Measurements from ENCODE around the gene CYFIP1. TPM values are rescaled to one million over a fixed set of nuclear protein-coding genes. Genes with fewer than 3 reads are reported as not detected.
A peak's percentile ranks its signal among the peaks of the same experiment; 100 is the strongest.
"Not testable (repeated sequence)": the region's sequence is repeated elsewhere in the genome, so short reads cannot be mapped to it uniquely, and the experiment has no call there.

Gene CYFIP1
- total RNA-seq = 59.5 and 61.4 TPM in 2 replicates

DNA sequence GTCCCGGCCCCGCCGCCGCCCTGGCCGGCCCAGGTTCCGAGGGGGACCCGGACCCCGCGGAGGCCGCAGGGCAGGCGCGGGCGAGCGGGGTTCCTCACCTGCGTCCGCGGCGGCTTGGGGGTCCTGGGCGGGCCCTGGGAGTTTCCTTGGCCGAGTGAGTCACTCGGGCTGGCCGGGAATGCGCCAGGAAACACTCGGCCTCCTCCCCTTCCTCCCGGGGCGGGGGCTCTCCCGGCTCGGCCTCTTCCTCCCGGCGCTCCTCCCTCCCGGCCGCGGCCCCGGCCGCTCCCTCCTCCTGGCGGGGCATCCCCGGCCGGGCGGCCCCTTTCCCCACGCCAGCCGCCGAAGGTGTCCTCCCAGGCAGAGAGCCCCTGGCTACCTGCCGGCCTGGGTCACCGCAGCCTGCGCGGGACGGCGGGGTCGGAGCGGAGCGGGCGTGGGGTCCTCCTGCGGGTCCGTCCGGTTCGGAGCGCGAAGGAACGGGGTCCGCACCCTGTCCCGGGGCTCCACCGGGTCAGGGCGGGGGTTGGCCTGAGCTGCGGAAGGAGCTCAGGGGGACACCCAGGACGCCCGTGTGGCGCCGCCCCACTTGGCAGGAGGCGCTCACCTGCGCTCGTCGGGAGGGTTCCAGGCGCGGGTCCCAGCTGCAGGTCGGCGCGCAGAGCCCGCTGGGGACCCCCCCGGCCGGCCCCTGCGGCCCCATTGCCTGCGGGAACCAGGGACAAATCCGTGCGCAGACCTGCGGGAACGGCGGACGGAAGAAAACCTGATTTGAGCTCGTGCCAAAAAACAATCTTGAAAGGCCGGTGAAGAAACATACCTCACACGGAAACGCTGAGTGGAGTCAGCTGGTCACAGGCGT lies at the start of gene CYFIP1:
Gene CYFIP1 (minus strand): TSS at position 180 of the 862 bp plus-strand sequence. CDS start 33,083 bp downstream, outside the sequence.
- Histone ChIP-seq H3K36me3 (ENCODE audit: control insufficient read depth, insufficient read depth, low read length) (no peaks in the 10 kb centered on the region), H3K4me3 (ENCODE audit: low read depth, low read length) (peak within 1 kb of the TSS; percentile 96), H3K27me3 (ENCODE audit: control insufficient read depth, insufficient read depth, low read length) (no peaks in the 10 kb centered on the region)
- TF ChIP-seq, protein P1, sequence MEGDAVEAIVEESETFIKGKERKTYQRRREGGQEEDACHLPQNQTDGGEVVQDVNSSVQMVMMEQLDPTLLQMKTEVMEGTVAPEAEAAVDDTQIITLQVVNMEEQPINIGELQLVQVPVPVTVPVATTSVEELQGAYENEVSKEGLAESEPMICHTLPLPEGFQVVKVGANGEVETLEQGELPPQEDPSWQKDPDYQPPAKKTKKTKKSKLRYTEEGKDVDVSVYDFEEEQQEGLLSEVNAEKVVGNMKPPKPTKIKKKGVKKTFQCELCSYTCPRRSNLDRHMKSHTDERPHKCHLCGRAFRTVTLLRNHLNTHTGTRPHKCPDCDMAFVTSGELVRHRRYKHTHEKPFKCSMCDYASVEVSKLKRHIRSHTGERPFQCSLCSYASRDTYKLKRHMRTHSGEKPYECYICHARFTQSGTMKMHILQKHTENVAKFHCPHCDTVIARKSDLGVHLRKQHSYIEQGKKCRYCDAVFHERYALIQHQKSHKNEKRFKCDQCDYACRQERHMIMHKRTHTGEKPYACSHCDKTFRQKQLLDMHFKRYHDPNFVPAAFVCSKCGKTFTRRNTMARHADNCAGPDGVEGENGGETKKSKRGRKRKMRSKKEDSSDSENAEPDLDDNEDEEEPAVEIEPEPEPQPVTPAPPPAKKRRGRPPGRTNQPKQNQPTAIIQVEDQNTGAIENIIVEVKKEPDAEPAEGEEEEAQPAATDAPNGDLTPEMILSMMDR (IDR thresholded peaks at IDR 0.05; ENCODE audit: insufficient read depth, low read length, severe bottlenecking) = no peak
- DNase-seq (ENCODE audit: low read depth) = peak; percentile 77
- FAIRE-seq = no peak

DNA sequence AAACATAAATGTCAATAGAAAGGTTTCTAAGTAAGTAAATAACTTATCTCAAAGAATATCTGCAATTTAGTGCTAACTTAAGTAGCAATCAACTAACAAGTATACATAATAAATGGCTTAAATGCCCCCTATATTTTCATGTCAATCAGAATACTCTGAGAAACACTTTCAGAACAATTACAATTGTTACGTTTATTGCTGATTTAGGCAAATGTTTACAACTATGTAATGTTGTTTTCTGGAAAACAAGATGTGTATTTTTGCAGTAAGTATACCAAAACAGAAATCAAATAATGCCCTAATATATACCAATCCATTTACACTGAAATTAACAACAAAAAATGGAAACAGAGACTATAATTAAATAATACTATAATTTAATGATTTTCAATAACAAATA lies 46.0 kb upstream of the CYFIP1 start:
- TF ChIP-seq, protein P1 (IDR thresholded peaks at IDR 0.05; ENCODE audit: insufficient read depth, low read length, severe bottlenecking) = no peak
- Histone ChIP-seq H3K27me3 (ENCODE audit: control insufficient read depth, insufficient read depth, low read length) (no peaks in the 10 kb centered on the region), H3K36me3 (ENCODE audit: control insufficient read depth, insufficient read depth, low read length) (peaks cover 10% of the 10 kb centered on the region), H3K4me3 (ENCODE audit: low read depth, low read length) (no peak overlapping the region)
- DNase-seq (ENCODE audit: low read depth) (no peak), FAIRE-seq (no peak)

DNA sequence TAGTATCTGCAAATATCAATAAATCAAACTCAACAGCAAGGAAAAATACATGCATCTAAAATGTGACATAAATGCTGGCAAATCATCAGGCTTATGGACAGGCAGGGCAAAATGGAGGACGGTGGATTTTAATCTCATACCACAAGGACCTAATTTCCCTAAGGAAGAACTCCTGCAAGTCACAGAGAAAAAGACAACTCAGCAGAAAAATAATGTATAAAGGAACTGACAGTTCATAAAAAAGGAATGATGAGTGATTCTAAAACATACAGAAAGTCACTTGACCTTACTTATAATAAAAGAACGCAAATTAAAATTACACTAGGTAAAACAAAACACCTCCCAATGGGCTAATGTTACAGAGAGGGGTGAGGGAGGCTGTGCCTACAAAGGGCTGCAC lies 42.0 kb upstream of the CYFIP1 start:
- DNase-seq (ENCODE audit: low read depth) (no peak), FAIRE-seq (no peak)
- H3K36me3 ChIP-seq (ENCODE audit: control insufficient read depth, insufficient read depth, low read length) = peaks cover 12% of the 10 kb centered on the region

DNA sequence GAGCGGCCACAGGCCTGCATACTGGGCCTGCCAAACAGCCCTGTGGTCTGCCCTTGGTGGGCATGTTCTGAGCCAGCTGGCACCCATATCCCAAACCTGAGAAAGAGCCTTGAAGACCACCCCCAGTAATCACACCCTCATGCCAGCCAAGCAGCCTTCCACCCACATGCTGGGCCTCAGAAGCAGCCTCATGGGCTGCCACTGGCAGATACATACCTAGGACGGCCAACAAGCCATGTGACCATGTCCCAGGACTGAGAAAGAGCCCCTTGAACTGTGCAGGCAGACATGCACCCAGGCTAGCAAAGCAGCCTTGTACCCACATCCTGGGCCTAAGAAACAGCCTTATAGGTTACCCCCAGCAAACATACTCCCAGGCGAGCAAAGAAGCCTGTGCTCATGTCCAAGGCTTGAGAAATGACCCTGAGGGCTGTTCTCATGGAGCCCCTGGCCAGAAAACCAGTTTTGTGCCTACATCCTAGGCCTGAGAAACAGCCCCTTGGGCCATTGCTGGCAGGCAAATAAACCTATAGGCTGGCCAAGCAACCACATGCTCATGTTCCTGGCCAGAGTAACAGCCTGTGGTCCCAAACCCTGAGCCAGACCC lies 34.3 kb upstream of the CYFIP1 start:
- FAIRE-seq = no peak
- TF ChIP-seq, protein P1 (IDR thresholded peaks at IDR 0.05; ENCODE audit: insufficient read depth, low read length, severe bottlenecking) = no peak
- no peak overlapping the region for H3K4me3 ChIP-seq (ENCODE audit: low read depth, low read length)
- no peak for DNase-seq (ENCODE audit: low read depth)
- peaks cover 12% of the 10 kb centered on the region for H3K36me3 ChIP-seq (ENCODE audit: control insufficient read depth, insufficient read depth, low read length)
- H3K27me3 ChIP-seq (ENCODE audit: control insufficient read depth, insufficient read depth, low read length) = no peaks in the 10 kb centered on the region

More for the DNA sequence above, 42.0 kb upstream of the CYFIP1 start:
- Histone ChIP-seq H3K27me3 (ENCODE audit: control insufficient read depth, insufficient read depth, low read length) (no peaks in the 10 kb centered on the region), H3K4me3 (ENCODE audit: low read depth, low read length) (no peak overlapping the region)
- TF ChIP-seq, protein P1 (IDR thresholded peaks at IDR 0.05; ENCODE audit: insufficient read depth, low read length, severe bottlenecking) = no peak

DNA sequence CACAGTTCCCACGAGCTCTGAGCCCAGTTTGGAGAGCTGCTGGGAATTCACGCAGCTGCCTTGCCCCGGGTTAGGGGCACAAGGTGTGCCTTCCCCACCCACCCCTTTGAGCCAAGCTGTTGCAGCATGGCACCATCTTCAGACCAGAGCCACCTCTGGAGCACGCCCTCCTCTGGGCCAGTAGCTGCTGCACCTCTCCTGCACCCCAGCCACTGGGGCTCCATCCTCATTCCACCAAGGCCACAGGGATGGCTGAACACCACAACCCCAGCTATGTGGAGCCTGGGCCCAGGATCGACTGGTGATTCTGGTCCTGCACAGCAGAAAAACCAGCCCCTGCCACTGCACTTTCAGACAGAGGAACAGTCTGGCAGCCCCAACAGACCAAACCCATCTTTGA lies 33.5 kb upstream of the CYFIP1 start:
- FAIRE-seq = no peak
- TF ChIP-seq, protein P1 (IDR thresholded peaks at IDR 0.05; ENCODE audit: insufficient read depth, low read length, severe bottlenecking) = no peak
- peaks cover 10% of the 10 kb centered on the region for H3K36me3 ChIP-seq (ENCODE audit: control insufficient read depth, insufficient read depth, low read length)

DNA sequence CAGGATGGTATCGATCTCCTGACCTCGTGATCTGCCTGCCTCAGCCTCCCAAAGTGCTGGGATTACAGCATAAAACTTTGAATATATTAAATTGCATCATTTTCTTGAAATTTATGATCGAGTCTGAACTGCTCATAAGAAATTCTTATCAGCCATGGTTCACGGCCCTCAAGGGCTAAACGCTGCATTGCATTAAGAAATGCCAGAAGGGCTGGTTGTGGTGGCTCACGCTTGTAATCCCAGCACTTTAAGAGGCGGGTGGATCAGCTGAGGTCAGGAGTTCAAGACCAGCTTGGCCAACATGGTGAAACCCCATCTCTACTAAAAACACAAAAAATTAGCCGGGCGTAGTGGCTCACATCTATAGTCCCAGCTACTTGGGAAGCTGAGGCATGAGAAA lies 32.4 kb upstream of the CYFIP1 start:
- H3K36me3 ChIP-seq (ENCODE audit: control insufficient read depth, insufficient read depth, low read length) = peaks cover 11% of the 10 kb centered on the region
- DNase-seq (ENCODE audit: low read depth); H3K4me3 ChIP-seq (ENCODE audit: low read depth, low read length); FAIRE-seq; H3K27me3 ChIP-seq (ENCODE audit: control insufficient read depth, insufficient read depth, low read length): not testable (repeated sequence)

More for the DNA sequence above, 33.5 kb upstream of the CYFIP1 start:
- no peaks in the 10 kb centered on the region for H3K27me3 ChIP-seq (ENCODE audit: control insufficient read depth, insufficient read depth, low read length)
- no peak for DNase-seq (ENCODE audit: low read depth)
- H3K4me3 ChIP-seq (ENCODE audit: low read depth, low read length) = no peak overlapping the region
